Pons (tissue), 1 donor: ENCODE measurements around the gene SMCR8.
"Not testable (repeated sequence)": the region's sequence is repeated elsewhere in the genome, so short reads cannot be mapped to it uniquely, and the experiment has no call there.

Experiments used
- DNase-seq: peaks from one replicate; pipeline ENCODE4 v3.0.0-alpha.2; 2016; ENCODE audit warnings: low spot score

The SMCR8 gene

GRCh38 chr17:18361837-18362697, 47.0 kb downstream of the SMCR8 start:
- peak; percentile 70 for DNase-seq

DNA sequence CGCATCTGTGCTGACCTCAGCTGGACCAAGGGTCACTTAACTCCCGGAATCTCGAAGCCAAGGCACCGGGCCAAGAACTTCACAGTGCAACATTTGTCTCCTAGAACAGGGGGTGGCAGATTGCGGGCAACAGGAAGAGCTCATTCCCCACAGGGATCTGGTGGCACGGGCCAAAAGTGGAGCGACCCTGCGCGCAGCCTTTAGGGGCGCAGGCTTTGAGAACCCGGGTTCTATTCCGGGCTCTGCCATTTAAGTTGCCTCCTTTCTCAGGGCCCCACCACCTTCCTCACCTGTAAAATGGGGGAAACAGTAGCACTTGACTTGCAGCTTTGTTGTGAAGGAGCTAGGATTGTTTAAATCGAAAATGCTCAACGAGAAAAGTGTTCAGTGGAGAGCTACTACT, 47.6 kb downstream of the SMCR8 start:
- peak; percentile 93 for DNase-seq

DNA sequence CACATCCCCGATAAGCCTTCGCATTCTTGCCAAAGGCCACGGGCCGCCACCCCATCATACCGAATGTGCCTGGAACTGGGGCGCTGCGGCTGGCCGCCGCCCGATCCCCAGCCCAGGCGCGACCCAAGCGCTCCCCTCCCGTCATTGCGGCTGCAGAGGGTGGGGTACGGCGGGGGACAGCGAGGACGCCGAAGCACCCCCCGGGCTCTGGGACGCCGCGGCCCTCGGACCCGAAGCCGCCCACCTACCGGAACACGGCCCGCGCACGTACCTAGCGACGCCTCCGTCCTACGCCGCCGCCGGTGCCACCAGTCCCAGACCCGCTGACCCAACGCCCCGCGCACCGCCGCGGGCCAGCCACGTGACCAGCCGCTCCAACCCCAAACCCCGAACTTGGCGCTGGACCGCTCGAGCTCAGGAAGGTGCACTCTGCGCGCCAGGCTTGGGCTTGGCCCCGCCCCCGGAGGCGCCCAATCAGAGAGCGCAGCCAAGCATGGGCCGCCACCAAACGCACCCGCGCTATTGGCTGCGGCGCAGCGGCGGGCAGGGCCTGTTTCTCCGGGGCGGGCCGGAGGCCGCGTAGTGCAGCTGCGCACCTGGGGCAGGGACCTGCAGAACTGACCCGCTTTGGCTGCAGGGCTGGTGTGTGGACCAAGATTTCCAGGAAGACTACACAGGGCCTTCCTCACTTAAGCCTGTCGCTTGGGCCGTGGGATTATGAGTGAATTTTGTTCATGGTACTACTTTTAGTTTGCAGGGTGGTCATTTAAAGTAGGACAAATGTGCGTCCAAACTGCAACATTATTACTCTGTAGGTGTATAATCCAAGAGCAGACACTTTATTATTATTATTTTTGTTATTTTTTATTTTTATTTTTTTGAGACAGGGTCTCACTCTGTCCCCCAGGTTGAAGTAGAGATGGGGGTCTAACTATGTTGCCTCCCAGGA, 48.3 kb downstream of the SMCR8 start, which contains the start of gene SHMT1:
Gene SHMT1, minus strand, starts transcription at position 450 of the 949 bp plus-strand sequence. CDS start 7,569 bp downstream, outside the sequence.
- DNase-seq, result peak; percentile 92

DNA sequence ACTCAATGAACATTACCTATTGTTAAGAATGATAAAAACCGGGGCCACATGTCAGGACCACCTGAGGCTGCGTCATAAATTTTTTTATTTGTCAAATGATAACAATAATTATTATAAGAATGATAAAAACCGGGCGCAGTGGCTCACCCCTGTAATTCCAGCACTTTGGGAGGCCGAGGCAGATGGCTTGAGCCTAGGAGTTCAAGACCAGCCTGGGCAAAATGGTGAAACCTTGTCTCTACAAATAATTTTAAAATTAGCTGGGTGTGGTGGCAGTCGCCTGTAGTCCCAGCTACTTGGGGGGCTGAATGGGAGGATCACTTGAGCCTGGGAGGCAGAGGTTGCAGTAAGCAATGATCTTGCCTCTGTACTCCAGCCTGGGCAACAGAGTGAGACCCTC, 49.1 kb downstream of the SMCR8 start:
- DNase-seq, result no peak

DNA sequence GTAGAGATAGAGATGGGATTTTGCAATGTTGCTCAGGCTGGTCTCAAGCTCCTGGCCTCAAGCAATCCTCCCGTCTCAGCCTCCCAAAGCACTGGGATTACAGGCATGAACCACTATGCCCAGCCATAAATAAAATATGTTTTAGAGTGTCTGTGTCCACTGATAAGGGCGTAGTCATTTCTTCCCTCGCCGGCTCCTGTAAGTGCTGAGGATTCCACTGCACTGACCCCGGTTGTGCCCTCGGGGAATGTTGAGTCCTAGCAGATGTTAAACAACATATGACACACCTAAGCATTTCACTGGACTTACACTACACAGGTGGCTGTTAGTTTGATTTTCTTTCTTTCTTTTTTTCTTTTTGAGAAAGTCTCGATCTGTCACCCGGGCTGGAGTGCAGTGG, 53.9 kb downstream of the SMCR8 start:
- no peak for DNase-seq

DNA sequence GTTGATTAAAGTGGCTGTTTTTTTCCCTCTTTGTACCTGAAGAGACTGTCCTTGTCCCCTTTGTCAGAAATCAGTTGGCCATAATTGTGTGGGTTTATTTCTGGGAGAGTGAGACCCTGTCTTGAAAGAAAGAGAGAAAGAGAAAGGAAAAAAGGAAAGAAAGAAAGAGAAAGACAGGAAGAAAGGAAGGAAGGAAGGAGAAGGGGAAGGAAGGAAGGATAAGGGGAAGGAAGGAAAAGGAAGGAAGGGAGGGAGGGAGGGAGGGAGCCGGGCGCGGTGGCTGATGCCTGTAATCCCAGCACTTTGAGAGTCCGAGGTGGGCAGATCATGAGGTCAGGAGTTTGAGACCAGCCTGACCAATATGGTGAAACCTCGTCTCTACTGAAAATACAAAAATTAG, 55.7 kb downstream of the SMCR8 start:
- no peak for DNase-seq

- DNase-seq, result no peak
Observed at GRCh38 chr17:18371455-18371854, 56.4 kb downstream of the SMCR8 start.

DNA sequence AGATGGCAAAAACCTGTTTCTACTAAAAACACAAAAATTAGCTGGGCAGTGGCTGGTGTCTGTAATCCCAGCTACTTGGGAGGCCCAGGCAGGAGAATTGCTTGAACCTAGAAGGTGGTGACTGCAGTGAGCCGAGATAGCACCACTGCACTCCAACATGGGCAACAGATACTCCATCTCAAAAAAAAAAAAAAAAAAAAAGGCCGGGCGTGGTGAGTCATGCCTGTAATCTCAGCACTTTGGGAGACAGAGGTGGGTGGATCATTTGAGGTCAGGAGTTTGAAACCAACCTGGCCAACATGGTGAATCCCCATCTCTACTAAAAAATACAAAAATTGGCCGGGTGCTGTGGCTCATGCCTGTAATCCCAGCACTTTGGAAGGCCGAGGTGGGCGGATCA, 58.1 kb downstream of the SMCR8 start:
- DNase-seq, result not testable (repeated sequence)

- no peak for DNase-seq
Observed at GRCh38 chr17:18374216-18374615, 59.1 kb downstream of the SMCR8 start.
